ENCODE results near the gene SLC24A3. TPM values are rescaled to one million over a fixed set of nuclear protein-coding genes. Genes with fewer than 3 reads are reported as not detected.
"Not testable (repeated sequence)": the region's sequence is repeated elsewhere in the genome, so short reads cannot be mapped to it uniquely, and the experiment has no call there.

Gene SLC24A3
- total RNA-seq, 2 donors from 2014 or later, result not detected

DNA sequence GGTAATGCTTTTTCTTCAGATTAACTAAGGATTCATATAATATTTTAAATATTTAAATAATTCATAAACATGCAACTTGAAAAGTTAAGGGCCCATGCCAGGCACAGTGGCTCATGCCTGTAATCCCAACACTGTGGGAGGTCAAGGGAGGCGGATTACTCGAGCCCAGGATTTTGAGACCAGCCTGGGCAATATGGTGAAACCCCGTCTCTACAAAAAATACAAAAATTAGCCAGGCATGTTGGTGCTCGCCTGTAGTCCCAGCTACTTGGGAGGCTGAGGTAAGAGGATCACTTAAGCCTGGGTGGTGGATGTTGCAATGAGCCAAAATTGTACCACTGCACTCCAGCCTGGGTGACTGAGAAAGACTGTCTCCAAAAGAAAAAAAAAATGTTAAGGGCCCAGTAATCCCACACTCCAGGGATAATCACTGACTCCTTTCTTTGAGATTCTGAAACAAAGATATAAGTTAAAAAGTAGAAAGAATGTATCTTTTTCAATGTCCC is 537.7 kb downstream of the SLC24A3 start:
- H3K4me3 Mint-ChIP-seq, result no peak overlapping the region

DNA sequence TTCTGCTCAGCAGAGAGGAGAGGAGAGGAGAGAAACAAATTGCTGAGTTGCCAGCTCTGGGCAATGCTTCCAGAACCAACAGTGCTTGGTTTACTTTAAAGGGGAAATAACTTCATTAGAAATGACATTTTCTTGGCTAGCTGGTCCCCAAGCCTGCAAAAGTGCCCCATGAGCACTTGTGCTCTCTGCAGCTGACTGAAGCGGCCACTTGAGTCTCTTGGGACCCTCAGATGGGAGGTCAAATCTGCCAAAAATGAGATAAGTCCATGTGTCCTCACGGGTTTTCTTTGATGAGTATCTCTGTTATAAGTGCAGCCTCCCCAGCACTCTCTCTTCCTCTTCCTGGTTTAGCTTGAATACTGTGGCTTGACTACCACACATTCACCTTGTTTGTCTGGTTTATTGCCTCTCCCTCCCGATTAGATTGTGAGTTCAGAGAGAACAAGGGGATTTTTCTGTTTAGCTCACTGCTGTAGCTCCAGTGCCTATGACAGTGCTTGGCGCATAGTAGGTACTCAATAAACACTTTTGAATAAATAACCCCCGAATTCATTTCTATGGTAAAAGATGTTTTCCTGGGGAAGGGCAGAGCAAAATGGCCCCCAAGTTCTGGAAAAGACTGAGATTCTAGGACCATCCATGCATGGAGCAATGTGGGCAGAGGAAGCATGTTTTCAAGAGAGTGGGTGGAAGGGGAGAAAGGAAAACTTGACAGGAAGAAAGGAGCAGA is 538.6 kb downstream of the SLC24A3 start:
- H3K4me3 Mint-ChIP-seq, result no peak overlapping the region
- no peak overlapping the region for H3K27ac Mint-ChIP-seq
- H3K27me3 Mint-ChIP-seq, result peaks cover 22% of the 10 kb centered on the region
- no peaks in the 10 kb centered on the region for H3K9me3 Mint-ChIP-seq
- H3K4me1 Mint-ChIP-seq, result no peaks in the 10 kb centered on the region
- no peak for ATAC-seq (replicated peaks)
- no peaks in the 10 kb centered on the region for H3K36me3 Mint-ChIP-seq (ENCODE audit: low read depth)

More for the DNA sequence above, 537.7 kb downstream of the SLC24A3 start:
- H3K4me1 Mint-ChIP-seq, result no peaks in the 10 kb centered on the region
- no peaks in the 10 kb centered on the region for H3K36me3 Mint-ChIP-seq (ENCODE audit: low read depth)
- no peak for ATAC-seq (replicated peaks)
- H3K9me3 Mint-ChIP-seq, result no peaks in the 10 kb centered on the region
- peaks cover 20% of the 10 kb centered on the region for H3K27me3 Mint-ChIP-seq
- H3K27ac Mint-ChIP-seq, result no peak overlapping the region

DNA sequence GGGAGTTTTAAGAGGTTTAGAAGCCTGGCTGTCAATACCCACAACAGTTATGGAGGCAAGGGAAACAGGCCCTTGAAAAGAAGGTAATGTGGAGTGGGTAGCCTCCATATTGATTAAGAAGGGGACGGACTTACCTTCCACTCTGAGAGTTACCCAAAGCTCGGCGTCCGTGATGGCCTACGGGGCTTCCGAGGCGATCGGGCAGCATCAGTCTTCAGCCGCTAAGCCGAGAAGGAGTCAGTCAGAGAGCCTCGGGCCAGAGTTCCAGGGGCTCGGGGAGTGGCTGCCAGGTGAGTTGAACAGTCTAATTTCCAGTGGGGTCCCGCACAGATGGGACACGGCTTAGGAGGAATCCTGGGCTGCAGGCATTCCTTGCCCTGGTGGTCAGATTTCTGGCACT is 541.8 kb downstream of the SLC24A3 start:
- ATAC-seq (replicated peaks); H3K9me3 Mint-ChIP-seq; H3K27ac Mint-ChIP-seq; H3K36me3 Mint-ChIP-seq (ENCODE audit: low read depth); H3K4me1 Mint-ChIP-seq; H3K4me3 Mint-ChIP-seq: not testable (repeated sequence)
- H3K27me3 Mint-ChIP-seq, result peaks cover 30% of the 10 kb centered on the region

DNA sequence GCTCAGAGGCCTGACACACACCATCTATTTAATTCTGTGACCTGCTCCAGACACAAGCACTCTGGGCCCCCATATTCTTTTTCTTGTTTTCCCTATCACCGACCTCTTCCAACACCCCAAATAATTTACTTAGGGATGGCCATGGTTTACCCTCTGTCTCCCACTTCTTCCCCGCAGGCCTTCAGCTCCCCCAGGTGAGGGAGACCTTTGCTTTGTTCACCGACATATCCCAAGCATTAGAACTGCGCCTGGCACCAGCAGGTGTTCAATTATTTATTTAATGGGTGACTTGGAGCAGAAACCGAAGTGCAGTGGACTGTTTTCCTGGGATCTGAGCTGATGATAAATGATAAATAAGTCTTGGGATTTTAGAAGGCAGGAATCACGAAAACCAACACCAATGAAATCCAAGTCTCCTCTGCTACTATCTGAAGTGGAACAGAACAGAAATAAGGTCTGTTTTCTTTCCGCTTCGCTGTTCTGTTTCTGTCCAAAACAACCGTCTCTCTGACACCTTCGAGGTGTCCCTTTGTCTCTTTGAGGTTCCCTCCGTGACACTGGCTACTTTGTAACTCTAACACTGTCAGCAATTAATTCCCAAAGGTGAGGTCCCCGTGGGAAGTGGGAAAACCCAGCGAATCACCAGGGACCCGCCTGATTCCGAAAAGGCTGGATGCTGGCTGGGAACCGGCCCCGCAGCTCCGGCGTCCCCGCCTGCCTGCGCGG is 544.5 kb downstream of the SLC24A3 start:
- Mint-ChIP-seq H3K9me3 (no peaks in the 10 kb centered on the region), H3K27me3 (peaks cover 32% of the 10 kb centered on the region), H3K4me3 (peak overlapping the region; percentile 23), H3K27ac (no peak overlapping the region), H3K4me1 (no peaks in the 10 kb centered on the region), H3K36me3 (ENCODE audit: low read depth) (no peaks in the 10 kb centered on the region)
- no peak for ATAC-seq (replicated peaks)

DNA sequence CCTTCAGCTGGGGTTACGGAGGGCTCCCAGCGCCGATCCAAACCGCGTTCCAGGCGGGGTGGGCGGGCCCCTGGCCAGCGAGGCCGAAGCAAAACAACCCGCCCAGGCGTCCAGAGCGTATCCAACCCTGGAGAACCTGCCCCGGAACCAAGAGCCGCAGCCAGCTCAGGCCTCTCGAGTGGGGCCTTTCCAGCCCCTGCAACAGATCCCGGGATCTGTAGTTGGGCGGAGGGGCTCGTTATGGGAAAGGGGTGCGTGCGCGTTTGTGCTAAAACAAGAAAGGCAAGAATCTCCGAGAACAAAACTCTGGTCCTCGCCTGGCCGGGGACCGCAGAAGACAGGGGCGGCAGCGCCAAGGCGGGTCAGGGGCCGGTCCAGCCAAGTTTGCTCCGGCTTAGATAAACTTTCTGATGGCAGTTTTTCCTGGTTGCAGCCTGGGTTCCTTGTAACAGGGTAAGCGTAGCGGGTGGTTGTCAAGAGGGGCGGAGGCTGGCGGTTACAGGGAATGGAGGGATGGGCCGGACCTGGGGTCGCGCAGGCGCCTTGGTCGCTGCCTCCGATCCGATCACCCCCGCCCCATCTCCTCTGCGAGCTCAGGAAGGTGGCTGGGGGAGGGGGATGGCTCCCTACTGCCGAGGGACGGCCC is 545.2 kb downstream of the SLC24A3 start:
- H3K4me1 Mint-ChIP-seq, result no peaks in the 10 kb centered on the region
- H3K36me3 Mint-ChIP-seq (ENCODE audit: low read depth), result no peaks in the 10 kb centered on the region
- H3K9me3 Mint-ChIP-seq, result no peaks in the 10 kb centered on the region
- peaks cover 38% of the 10 kb centered on the region for H3K27me3 Mint-ChIP-seq
- no peak overlapping the region for H3K27ac Mint-ChIP-seq
- H3K4me3 Mint-ChIP-seq, result peak overlapping the region; percentile 23
- peak; percentile 18 for ATAC-seq (replicated peaks)

DNA sequence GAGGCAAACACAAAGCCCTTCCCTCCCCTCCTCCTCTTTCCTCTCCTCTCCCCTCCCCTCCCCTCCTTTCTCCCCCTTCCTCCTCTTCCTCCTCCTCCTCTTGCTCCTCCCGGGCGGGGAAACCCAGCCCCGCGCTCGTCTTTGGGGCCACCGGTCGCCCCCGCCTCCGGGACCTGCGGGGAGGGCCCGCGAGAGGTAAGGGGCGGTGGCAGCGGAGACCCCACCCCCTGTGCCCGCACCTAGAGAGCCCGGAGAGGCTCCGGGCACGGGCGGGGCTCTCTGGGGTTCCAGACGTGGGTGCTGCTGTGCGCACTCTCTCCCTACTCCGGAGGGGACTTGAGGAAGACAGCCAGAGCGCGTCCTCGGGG is 545.7 kb downstream of the SLC24A3 start, which contains the start of gene RIN2:
RIN2 (plus strand) TSS at position 126 of the 368 bp plus-strand sequence. CDS start 131,344 bp downstream, outside the sequence.
- H3K4me1 Mint-ChIP-seq, result no peaks in the 10 kb centered on the region
- H3K27ac Mint-ChIP-seq, result no peak within 1 kb of the TSS
- H3K9me3 Mint-ChIP-seq, result no peaks in the 10 kb centered on the region
- peak within 1 kb of the TSS; percentile 23 for H3K4me3 Mint-ChIP-seq
- H3K36me3 Mint-ChIP-seq (ENCODE audit: low read depth), result no peaks in the 10 kb centered on the region
- peaks cover 37% of the 10 kb centered on the region for H3K27me3 Mint-ChIP-seq
- peak; percentile 21 for ATAC-seq (replicated peaks)

DNA sequence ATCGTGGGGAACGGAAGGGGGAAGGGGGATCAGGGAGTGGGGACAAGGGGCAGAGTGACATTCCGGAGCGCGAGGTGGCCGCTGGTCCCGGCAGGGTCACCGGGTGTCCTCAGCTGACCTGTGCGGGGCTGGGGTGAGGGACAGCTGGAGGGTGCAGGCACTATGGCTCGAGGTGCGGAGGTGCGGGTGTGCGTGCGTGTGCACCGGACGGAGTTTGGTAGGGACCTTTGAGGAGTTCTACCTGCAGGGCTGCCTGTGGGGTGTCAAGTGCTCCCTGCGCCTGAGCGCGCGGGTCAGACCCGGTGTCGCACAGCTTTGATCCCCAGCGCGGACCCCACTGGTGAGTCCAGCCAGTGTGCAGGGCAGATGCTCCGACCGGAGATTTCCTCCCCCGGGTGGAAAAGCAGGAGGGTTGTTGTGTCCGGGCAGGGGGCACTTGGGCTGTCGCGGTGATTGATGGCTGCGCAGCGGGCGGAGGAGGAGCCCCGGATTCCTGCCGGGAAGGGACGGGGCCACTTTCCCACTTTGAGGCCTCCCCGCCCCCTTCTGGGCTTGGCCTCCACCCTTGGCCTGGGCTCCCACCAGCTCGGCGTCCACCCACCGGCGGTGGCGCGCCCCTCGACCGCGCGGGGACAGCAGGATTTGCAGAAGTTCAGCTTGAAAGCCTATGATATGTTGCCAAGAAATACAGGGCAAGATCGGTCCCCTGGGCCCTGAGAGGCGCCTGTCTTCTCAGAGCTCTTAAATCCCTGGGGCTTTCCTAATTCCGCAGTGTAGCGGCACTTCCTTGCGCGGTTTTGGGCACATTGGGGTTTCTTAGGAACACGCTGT is 546.3 kb downstream of the SLC24A3 start:
- Mint-ChIP-seq H3K36me3 (ENCODE audit: low read depth) (no peaks in the 10 kb centered on the region), H3K27ac (no peak overlapping the region), H3K4me3 (no peak overlapping the region), H3K27me3 (peaks cover 31% of the 10 kb centered on the region), H3K9me3 (no peaks in the 10 kb centered on the region), H3K4me1 (no peaks in the 10 kb centered on the region)
- no peak for ATAC-seq (replicated peaks)

DNA sequence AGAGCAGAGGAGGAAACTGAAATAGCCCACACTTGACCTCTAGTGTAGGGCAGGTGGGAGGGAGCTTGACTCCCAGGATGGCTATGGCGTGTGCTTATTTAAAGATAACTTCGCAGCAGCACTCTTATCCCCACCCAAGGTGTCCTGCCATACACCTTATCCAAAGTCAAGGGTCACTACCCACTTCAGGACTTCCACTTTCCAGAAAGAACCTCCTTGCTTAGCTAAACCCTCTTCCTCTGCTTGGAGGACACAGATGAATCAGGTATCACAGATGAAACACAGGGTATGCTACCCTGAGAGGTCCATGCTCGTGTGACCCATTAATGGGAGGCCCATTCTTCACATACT is 547.9 kb downstream of the SLC24A3 start:
- peaks cover 28% of the 10 kb centered on the region for H3K27me3 Mint-ChIP-seq
- no peak overlapping the region for H3K27ac Mint-ChIP-seq
- H3K9me3 Mint-ChIP-seq, result no peaks in the 10 kb centered on the region
- ATAC-seq (replicated peaks), result no peak
- H3K4me1 Mint-ChIP-seq, result no peaks in the 10 kb centered on the region
- H3K36me3 Mint-ChIP-seq (ENCODE audit: low read depth), result no peaks in the 10 kb centered on the region
- H3K4me3 Mint-ChIP-seq, result no peak overlapping the region

DNA sequence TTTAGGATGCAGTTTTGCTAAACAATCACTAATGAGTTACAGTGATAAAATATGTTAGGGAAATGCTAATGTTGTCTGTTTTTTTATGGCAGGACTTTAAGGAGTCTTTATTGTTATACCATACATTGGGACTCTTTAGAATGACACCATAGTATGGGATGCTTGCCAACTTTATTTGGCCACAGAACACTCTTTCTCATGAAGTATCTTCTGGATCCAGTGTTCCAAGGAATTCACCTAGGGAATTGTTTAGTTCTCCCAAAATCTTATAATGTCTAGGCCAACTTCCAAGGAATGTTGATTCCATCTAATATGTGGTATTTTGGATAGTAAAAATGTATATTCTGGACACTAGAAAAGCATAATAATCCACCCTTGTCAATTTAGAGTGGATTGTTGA is 548.9 kb downstream of the SLC24A3 start:
- Mint-ChIP-seq H3K4me1 (no peaks in the 10 kb centered on the region), H3K27ac (no peak overlapping the region), H3K9me3 (no peaks in the 10 kb centered on the region), H3K27me3 (peaks cover 27% of the 10 kb centered on the region), H3K36me3 (ENCODE audit: low read depth) (no peaks in the 10 kb centered on the region), H3K4me3 (no peak overlapping the region)
- ATAC-seq (replicated peaks), result no peak

DNA sequence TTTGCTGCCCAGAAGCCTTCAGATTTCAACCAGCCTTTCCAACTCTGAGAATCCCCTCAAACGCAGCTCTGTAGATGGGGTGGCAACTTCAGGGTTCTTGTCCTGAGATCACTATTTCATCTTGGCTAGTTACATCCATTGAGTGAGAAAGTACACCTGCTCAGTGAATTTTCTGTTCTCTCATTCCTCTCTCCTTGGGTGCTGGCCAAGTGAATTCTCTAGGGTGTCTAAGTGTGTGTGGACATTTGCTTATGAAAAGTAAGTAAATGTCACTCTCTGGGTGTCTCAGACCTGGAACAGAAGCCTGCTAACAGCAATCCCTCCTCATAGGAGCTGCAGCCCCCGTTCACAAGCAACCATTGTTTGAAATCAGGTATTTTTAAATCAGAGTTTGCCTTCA is 549.4 kb downstream of the SLC24A3 start:
- Mint-ChIP-seq H3K9me3 (no peaks in the 10 kb centered on the region), H3K27ac (no peak overlapping the region), H3K4me3 (no peak overlapping the region), H3K4me1 (no peaks in the 10 kb centered on the region), H3K27me3 (peaks cover 23% of the 10 kb centered on the region), H3K36me3 (ENCODE audit: low read depth) (no peaks in the 10 kb centered on the region)
- ATAC-seq (replicated peaks), result no peak

DNA sequence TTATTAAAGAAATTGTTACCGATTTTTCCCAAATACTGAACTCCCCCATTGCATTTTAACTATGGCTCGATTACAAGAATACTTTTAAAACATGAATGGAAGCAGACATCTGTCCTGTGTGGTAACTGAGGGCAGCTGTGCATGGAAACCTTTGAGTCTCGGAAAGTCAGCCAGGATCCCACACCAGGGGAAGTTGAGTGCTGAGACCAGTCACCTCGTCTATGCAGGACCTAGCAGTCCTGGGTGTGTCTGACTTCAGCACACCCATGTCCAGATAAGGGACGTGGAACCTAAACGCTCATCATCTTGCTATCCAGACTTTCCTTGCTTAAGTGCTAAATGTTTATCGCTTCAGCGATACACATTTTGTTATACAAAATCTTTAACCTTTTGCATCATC is 551.8 kb downstream of the SLC24A3 start:
- Mint-ChIP-seq H3K4me1 (no peaks in the 10 kb centered on the region), H3K4me3 (no peak overlapping the region), H3K27ac (no peak overlapping the region), H3K27me3 (peaks cover 22% of the 10 kb centered on the region), H3K9me3 (no peaks in the 10 kb centered on the region), H3K36me3 (ENCODE audit: low read depth) (no peaks in the 10 kb centered on the region)
- ATAC-seq (replicated peaks), result no peak

DNA sequence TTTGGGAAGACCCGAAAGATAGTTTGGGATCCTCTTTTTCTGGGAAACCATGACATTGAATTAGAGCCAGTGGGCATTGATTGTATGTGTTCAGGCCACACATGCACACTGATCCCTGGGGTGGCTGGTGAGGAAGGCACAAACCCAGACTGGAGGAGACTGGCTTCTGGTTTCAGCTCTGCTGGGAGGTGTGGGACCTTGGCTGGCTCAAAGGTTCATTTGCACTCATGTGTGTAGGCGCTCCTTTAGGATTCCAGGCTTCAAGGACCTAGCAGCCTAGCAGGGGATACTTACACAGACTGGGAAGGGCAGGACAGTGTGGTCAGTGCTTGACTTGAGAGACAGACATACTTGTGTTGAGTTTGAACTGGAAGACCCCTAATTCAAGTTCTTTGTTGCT is 552.8 kb downstream of the SLC24A3 start:
- no peak for ATAC-seq (replicated peaks)
- Mint-ChIP-seq H3K4me3 (no peak overlapping the region), H3K27ac (no peak overlapping the region), H3K4me1 (no peaks in the 10 kb centered on the region), H3K9me3 (no peaks in the 10 kb centered on the region), H3K36me3 (ENCODE audit: low read depth) (no peaks in the 10 kb centered on the region), H3K27me3 (peaks cover 21% of the 10 kb centered on the region)

DNA sequence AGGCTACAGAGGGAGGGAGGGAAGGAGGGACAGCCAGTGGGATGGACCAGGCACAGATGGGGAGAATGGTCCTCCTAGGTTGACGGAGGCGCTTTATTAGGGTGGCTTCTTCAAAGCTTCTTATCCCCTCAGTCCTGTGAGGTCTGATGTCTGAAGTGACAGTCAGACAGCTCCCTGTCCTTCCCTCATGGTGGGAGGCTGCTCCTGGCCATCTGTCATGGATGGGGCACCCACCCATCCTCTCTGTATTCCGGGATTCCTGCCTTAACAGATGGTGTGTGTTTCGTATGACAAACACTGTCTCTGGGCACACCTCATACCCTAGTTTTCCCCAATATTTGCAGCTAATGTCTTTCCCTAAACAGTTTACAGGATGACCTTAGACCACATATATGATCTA is 553.5 kb downstream of the SLC24A3 start:
- no peak overlapping the region for H3K4me3 Mint-ChIP-seq
- H3K27me3 Mint-ChIP-seq, result peaks cover 18% of the 10 kb centered on the region
- ATAC-seq (replicated peaks), result no peak
- H3K27ac Mint-ChIP-seq, result no peak overlapping the region
- H3K4me1 Mint-ChIP-seq, result no peaks in the 10 kb centered on the region
- H3K9me3 Mint-ChIP-seq, result no peaks in the 10 kb centered on the region
- H3K36me3 Mint-ChIP-seq (ENCODE audit: low read depth), result no peaks in the 10 kb centered on the region

DNA sequence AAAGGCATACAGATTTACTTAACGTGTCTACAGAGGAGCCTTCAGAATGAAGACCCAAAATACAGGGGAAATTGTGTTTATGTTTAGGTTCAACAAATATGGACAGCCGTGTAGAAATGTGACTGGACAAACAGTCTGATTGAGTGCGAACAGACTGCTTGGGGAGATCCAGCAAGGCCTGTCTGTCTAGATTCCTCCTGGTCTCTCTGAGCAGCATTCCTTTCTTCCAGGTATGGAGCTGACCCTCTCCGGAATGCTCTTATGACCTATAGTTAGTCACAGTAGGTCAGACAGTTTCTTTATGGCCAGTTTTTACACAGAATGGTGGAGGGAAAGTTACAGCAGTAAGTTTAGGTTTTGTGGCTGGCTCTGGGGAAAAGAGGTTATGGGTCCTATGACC is 554.6 kb downstream of the SLC24A3 start:
- ATAC-seq (replicated peaks), result no peak
- Mint-ChIP-seq H3K4me1 (no peaks in the 10 kb centered on the region), H3K9me3 (no peaks in the 10 kb centered on the region), H3K27ac (no peak overlapping the region), H3K4me3 (no peak overlapping the region), H3K27me3 (peaks cover 20% of the 10 kb centered on the region), H3K36me3 (ENCODE audit: low read depth) (no peaks in the 10 kb centered on the region)
